GM12864 (cell line): ENCODE measurements around the gene WDR5.

ENCODE experiments used
- DNase-seq: peaks from one replicate; pipeline ENCODE4 v3.0.0-alpha.2; 2011; ENCODE audit warnings: low read depth
- H3K4me3 ChIP-seq: 2 replicates; pipeline ENCODE4 v1.5.1; 2011; ENCODE audit warnings: mild to moderate bottlenecking, low read depth, low read length, control low read depth
- CTCF ChIP-seq: IDR thresholded peaks from 2 replicates; pipeline ENCODE4 v1.5.1; 2011; ENCODE audit warnings: low read depth, mild to moderate bottlenecking, moderate library complexity, low read length, control low read depth, inconsistent platforms; ENCODE audit errors: missing control alignments

The WDR5 gene

GRCh38 chr9:134193912-134194535 is 58.1 kb downstream of the WDR5 start:
- no peak for TF ChIP-seq CTCF
- DNase-seq, result no peak
- no peak overlapping the region for H3K4me3 ChIP-seq

GRCh38 chr9:134195558-134195957 is 59.7 kb downstream of the WDR5 start:
- TF ChIP-seq CTCF, result no peak
- DNase-seq, result no peak
- no peak overlapping the region for H3K4me3 ChIP-seq

- no peak for DNase-seq
- H3K4me3 ChIP-seq, result no peak overlapping the region
- TF ChIP-seq CTCF, result no peak
Observed at GRCh38 chr9:134196911-134197310, 61.0 kb downstream of the WDR5 start.

- no peak for DNase-seq
- no peak overlapping the region for H3K4me3 ChIP-seq
- no peak for TF ChIP-seq CTCF
Observed at GRCh38 chr9:134198791-134199190, 62.9 kb downstream of the WDR5 start.

- no peak for DNase-seq
- no peak for TF ChIP-seq CTCF
- no peak overlapping the region for H3K4me3 ChIP-seq
Observed at GRCh38 chr9:134200730-134201129, 64.8 kb downstream of the WDR5 start.

- TF ChIP-seq CTCF, result no peak
- no peak for DNase-seq
- no peak overlapping the region for H3K4me3 ChIP-seq
Observed at GRCh38 chr9:134203224-134203623, 67.3 kb downstream of the WDR5 start.

- no peak for TF ChIP-seq CTCF
- DNase-seq, result no peak
Observed at GRCh38 chr9:134204041-134204440, 68.2 kb downstream of the WDR5 start.

More at GRCh38 chr9:134204041-134204440, 68.2 kb downstream of the WDR5 start:
- H3K4me3 ChIP-seq, result no peak overlapping the region
